HepG2 (cell line): ENCODE results near the gene PIK3CG. TPM values are rescaled to one million over a fixed set of nuclear protein-coding genes. Genes with fewer than 3 reads are reported as not detected.

Source experiments
- ATAC-seq: fragments of 200-7000 bp; cut with Tn5 transposase; 3 replicates; pipeline ENCODE4 v1.9.1; 2020; ENCODE audit warnings: mild to moderate bottlenecking, moderate library complexity
- BruUV-seq: library from RNA; stranded (reverse); fragments of 400-500 nt; replicated peaks from 2 replicates; lab custom pipeline; 2021; lab: Mats Ljungman, UMichigan
- CTCF ChIA-PET: fragments of 300-600 bp; formaldehyde crosslinking; extraction: SDS; loops from one replicate; lab custom pipeline; 2021; ENCODE audit warnings: low total read pairs, inconsistent platforms, low intra/inter-chr PET ratio; lab: Yijun Ruan, JAX
- POLR2A ChIA-PET: fragments of 350-600 bp; sonication (Branson Sonifier 250); formaldehyde crosslinking; loops from one replicate; lab custom pipeline; 2020; ENCODE audit warnings: antibody characterized with exemption, inconsistent platforms; lab: Yijun Ruan, JAX
- DNase-seq: peaks from one replicate; pipeline ENCODE4 v3.0.0-alpha.2; 2015; ENCODE audit warnings: low spot score
- FAIRE-seq: peaks from 3 replicates; lab custom pipeline; 2011; peaks lifted over from hg19 to GRCh38; lab: Jason Lieb, UNC
- H2AFZ ChIP-seq: one replicate; pipeline ENCODE4 v1.6.1; 2011; ENCODE audit warnings: low read length, inconsistent platforms
- H3K27ac ChIP-seq: fragments of 300-600 bp; 3 replicates; pipeline ENCODE4 v1.8.0; 2011; ENCODE audit warnings: mixed run types, mild to moderate bottlenecking, mixed read lengths, low read length, inconsistent platforms; ENCODE audit not compliant: insufficient read depth; ENCODE audit errors: extremely low read length
- H3K27me3 ChIP-seq, 2 experiments: fragments of 200-600 bp in 1 of 2; 2 replicates in 1 of 2; 3 replicates in 1 of 2; pipeline versions ENCODE4 v1.6.0 to v1.8.0; 2011; ENCODE audit warnings: low read length in 2 of 2, mild to moderate bottlenecking in 2 of 2, moderate library complexity in 2 of 2, inconsistent platforms in 1 of 2; ENCODE audit not compliant: insufficient read depth in 2 of 2, control insufficient read depth in 1 of 2
- H3K36me3 ChIP-seq, 2 experiments: fragments of 200-600 bp in 1 of 2; replicated peaks in 1 of 2; 2 replicates in 1 of 2; 3 replicates in 1 of 2; pipeline versions ENCODE4 v1.5.1 to v1.8.0; 2011; ENCODE audit warnings: low read length in 2 of 2, inconsistent platforms in 1 of 2; ENCODE audit not compliant: insufficient read depth in 2 of 2, control insufficient read depth in 1 of 2
- H3K4me1 ChIP-seq: 2 replicates; pipeline ENCODE4 v1.5.1; 2012; ENCODE audit warnings: low read length, inconsistent platforms; ENCODE audit not compliant: insufficient read depth
- H3K4me2 ChIP-seq: 2 replicates; pipeline ENCODE4 v1.6.0; 2011; ENCODE audit warnings: low read depth, low read length, inconsistent platforms
- H3K4me3 ChIP-seq, 3 experiments: fragments of 200-600 bp in 1 of 3; sonication (generic), shearing (Covaris generic) in 1 of 3; replicated peaks in 1 of 3; 2 replicates each; pipeline ENCODE4 v1.5.1; 2011 to 2016; ENCODE audit warnings: low read length in 3 of 3, inconsistent platforms in 2 of 3, low read depth in 2 of 3, mild to moderate bottlenecking in 2 of 3, control low read depth in 1 of 3, mixed read lengths in 1 of 3; ENCODE audit not compliant: insufficient read depth in 1 of 3
- H3K79me2 ChIP-seq: one replicate; pipeline ENCODE4 v1.6.1; 2011; ENCODE audit warnings: low read length, inconsistent platforms; ENCODE audit not compliant: insufficient read depth
- H3K9ac ChIP-seq: 2 replicates; pipeline ENCODE4 v1.6.0; 2011; ENCODE audit warnings: mild to moderate bottlenecking, low read depth, low read length, inconsistent platforms; ENCODE audit not compliant: insufficient read depth
- H3K9me3 ChIP-seq: 2 replicates; pipeline ENCODE4 v1.5.1; 2012; ENCODE audit warnings: mild to moderate bottlenecking, low read length
- H4K20me1 ChIP-seq: 2 replicates; pipeline ENCODE4 v1.6.0; 2011; ENCODE audit warnings: inconsistent platforms, mild to moderate bottlenecking, low read length, moderate library complexity; ENCODE audit not compliant: insufficient read depth
- EZH2 ChIP-seq: conservative IDR thresholded peaks from 2 replicates; pipeline ENCODE4 v1.6.1; 2012; ENCODE audit warnings: mild to moderate bottlenecking, low read depth, low read length, moderate library complexity
- HOXD1 ChIP-seq: sonication (generic); formaldehyde crosslinking; IDR thresholded peaks from 2 replicates; pipeline ENCODE4 v1.5.0; 2020; ENCODE audit warnings: missing genetic modification reagents
- KDM5A ChIP-seq: fragments of 200-600 bp; sonication (generic); IDR thresholded peaks from 2 replicates; pipeline ENCODE4 v1.7.0; 2018; ENCODE audit warnings: antibody characterized with exemption, mild to moderate bottlenecking, low read length, borderline replicate concordance
- MAFK ChIP-seq, 2 experiments: IDR thresholded peaks in 1 of 2; conservative IDR thresholded peaks in 1 of 2; 2 replicates each; pipeline ENCODE4 v1.6.1; 2011; ENCODE audit warnings: improper control_type of control experiment in 2 of 2, low read length in 2 of 2
- NRL ChIP-seq: sonication (generic); formaldehyde crosslinking; IDR thresholded peaks from 2 replicates; pipeline ENCODE4 v1.5.0; 2020; ENCODE audit warnings: missing genetic modification reagents, mild to moderate bottlenecking, moderate library complexity, borderline replicate concordance
- RFX5 ChIP-seq: IDR thresholded peaks from 2 replicates; pipeline ENCODE4 v1.6.1; 2011; ENCODE audit warnings: low read depth, low read length, improper control_type of control experiment
- TP53 ChIP-seq: sonication (generic); formaldehyde crosslinking; conservative IDR thresholded peaks from 2 replicates; pipeline ENCODE4 v1.4.0; 2020; ENCODE audit warnings: missing genetic modification reagents
- ZNF670 ChIP-seq: sonication (generic); formaldehyde crosslinking; IDR thresholded peaks from 2 replicates; pipeline ENCODE4 v1.8.0; 2022; ENCODE audit warnings: mild to moderate bottlenecking, missing genetic modification reagents, borderline replicate concordance
- WGBS: methylation state at CpG from one replicate; pipeline ENCODE4 v1.1.6; 2017; ENCODE audit warnings: low lambda C conversion rate; 5-methylcytosine and 5-hydroxymethylcytosine counted together
- in situ Hi-C: cut with HindIII; loops from 2 replicates; pipeline ENCODE4 v1.10.0; 2017; ENCODE audit warnings: low pct_unique_long_range_greater_than_20kb; ENCODE audit not compliant: extremely low pct_ligation_motif_present
- intact Hi-C: fragments of 100-400 bp; cut with micrococcal nuclease; formaldehyde crosslinking; loops from one replicate; pipeline ENCODE4 v1.10.0; 2022; ENCODE audit not compliant: unreplicated experiment
- polyA plus RNA-seq, 8 experiments: library from polyadenylated mRNA; depleted of rRNA in 3 of 8; stranded (reverse) in 7 of 8; unstranded in 1 of 8; fragments of >200 nt; fragmentation: Illumina TruSeq in 4 of 8; extraction: Trizol in 4 of 8; gene quantifications; 2 replicates each; pipeline versions ENCODE4 v1.2.1 to v1.2.3, GENCODE V29; 2011 to 2016; ENCODE audit warnings: low read depth in 4 of 8, missing spikeins in 1 of 8, mixed read lengths in 1 of 8; ENCODE audit not compliant: insufficient read depth in 1 of 8
- total RNA-seq, 5 experiments: library from RNA; depleted of rRNA; stranded (reverse); fragments of >200 nt; fragmentation: Illumina TruSeq; extraction: Trizol; gene quantifications; 2 replicates each; pipeline ENCODE4 v1.2.3, GENCODE V29; 2016; ENCODE audit warnings: low read depth in 1 of 5
- TF ChIP-seq, protein P1 (sequence below): sonication (generic); formaldehyde crosslinking; IDR thresholded peaks from 2 replicates; pipeline ENCODE4 v1.5.0; 2020; ENCODE audit warnings: missing genetic modification reagents, mild to moderate bottlenecking, borderline replicate concordance
- TF ChIP-seq, protein P2 (sequence below): sonication (generic); formaldehyde crosslinking; IDR thresholded peaks from 2 replicates; pipeline ENCODE4 v1.9.0; 2022; ENCODE audit warnings: missing genetic modification reagents, mild to moderate bottlenecking, borderline replicate concordance
- TF ChIP-seq, protein P3 (sequence below): sonication (generic); formaldehyde crosslinking; IDR thresholded peaks from 2 replicates; pipeline ENCODE4 v1.4.0; 2020; ENCODE audit warnings: missing genetic modification reagents

The PIK3CG gene
- total and polyA plus RNA-seq, 2 of the 13 experiments (the other 11 are each of a cell fraction or from before 2014, with no cell fraction given), result not detected

DNA sequence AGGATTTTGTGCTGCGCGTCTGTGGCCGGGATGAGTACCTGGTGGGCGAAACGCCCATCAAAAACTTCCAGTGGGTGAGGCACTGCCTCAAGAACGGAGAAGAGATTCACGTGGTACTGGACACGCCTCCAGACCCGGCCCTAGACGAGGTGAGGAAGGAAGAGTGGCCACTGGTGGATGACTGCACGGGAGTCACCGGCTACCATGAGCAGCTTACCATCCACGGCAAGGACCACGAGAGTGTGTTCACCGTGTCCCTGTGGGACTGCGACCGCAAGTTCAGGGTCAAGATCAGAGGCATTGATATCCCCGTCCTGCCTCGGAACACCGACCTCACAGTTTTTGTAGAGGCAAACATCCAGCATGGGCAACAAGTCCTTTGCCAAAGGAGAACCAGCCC lies 3.3 kb downstream of the PIK3CG start (continued):
- TF ChIP-seq, protein P1, sequence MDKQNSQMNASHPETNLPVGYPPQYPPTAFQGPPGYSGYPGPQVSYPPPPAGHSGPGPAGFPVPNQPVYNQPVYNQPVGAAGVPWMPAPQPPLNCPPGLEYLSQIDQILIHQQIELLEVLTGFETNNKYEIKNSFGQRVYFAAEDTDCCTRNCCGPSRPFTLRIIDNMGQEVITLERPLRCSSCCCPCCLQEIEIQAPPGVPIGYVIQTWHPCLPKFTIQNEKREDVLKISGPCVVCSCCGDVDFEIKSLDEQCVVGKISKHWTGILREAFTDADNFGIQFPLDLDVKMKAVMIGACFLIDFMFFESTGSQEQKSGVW (CRISPR knock-in tag), result no peak
- TF ChIP-seq MAFK (conservative IDR thresholded peaks at IDR 0.05 in 1 of 2, IDR thresholded peaks at IDR 0.05 in 1 of 2; ENCODE audit: low read length in 2 of 2) (no peak), ZNF670 (no peak), NRL (no peak), HOXD1 (CRISPR knock-in tag) (no peak), RFX5 (no peak)
- TF ChIP-seq, protein P2, sequence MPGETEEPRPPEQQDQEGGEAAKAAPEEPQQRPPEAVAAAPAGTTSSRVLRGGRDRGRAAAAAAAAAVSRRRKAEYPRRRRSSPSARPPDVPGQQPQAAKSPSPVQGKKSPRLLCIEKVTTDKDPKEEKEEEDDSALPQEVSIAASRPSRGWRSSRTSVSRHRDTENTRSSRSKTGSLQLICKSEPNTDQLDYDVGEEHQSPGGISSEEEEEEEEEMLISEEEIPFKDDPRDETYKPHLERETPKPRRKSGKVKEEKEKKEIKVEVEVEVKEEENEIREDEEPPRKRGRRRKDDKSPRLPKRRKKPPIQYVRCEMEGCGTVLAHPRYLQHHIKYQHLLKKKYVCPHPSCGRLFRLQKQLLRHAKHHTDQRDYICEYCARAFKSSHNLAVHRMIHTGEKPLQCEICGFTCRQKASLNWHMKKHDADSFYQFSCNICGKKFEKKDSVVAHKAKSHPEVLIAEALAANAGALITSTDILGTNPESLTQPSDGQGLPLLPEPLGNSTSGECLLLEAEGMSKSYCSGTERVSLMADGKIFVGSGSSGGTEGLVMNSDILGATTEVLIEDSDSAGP (CRISPR knock-in tag), result no peak
- TF ChIP-seq, protein P3, sequence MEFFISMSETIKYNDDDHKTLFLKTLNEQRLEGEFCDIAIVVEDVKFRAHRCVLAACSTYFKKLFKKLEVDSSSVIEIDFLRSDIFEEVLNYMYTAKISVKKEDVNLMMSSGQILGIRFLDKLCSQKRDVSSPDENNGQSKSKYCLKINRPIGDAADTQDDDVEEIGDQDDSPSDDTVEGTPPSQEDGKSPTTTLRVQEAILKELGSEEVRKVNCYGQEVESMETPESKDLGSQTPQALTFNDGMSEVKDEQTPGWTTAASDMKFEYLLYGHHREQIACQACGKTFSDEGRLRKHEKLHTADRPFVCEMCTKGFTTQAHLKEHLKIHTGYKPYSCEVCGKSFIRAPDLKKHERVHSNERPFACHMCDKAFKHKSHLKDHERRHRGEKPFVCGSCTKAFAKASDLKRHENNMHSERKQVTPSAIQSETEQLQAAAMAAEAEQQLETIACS (CRISPR knock-in tag), result no peak
- TF ChIP-seq, all 625 proteins: peak for 0

DNA sequence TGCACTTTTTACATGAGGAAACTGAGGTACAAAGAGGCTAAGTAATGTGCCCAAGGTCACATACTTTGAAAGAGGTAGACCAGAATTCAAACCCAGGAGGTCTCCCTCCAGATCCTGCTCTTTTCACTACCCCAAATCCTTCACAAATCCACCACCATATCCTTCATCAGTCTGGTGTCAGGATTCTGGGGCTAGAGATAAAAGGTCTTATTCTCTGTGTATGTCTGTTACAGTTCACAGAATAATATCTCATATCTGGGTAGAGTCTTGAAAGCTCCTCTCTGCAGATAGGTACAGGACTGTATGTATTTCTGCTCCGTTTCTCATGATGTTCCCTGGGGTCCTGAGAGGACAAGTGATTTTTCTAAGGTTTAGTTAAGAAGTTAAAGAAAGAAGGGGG lies 4.9 kb downstream of the PIK3CG start:
- DNase-seq (no peak), ATAC-seq (no peak), FAIRE-seq (no peak)
- Histone ChIP-seq H4K20me1 (no peaks in the 10 kb centered on the region), H3K4me3 (no peak overlapping the region), H2AFZ (no peak overlapping the region), H3K36me3 (no peaks in the 10 kb centered on the region), H3K79me2 (no peaks in the 10 kb centered on the region), H3K9ac (no peak overlapping the region), H3K4me2 (no peak overlapping the region), H3K27me3 (no peaks in the 10 kb centered on the region), H3K9me3 (no peaks in the 10 kb centered on the region), H3K4me1 (no peaks in the 10 kb centered on the region), H3K27ac (no peak overlapping the region)
- TF ChIP-seq TP53 (CRISPR knock-in tag) (no peak), KDM5A (no peak), EZH2 (no peak)
- ChIA-PET CTCF (no interaction called here), POLR2A (no interaction called here)
- no TSS peak for BruUV-seq
- WGBS, result 0% methylated on average over 1 of the region's 1 CpG
- intact Hi-C loops (no loop called here), in situ Hi-C loops (no loop called here)
